EL (cell line): Measurements from ENCODE around the gene ABHD6.
"Not testable (repeated sequence)": the region's sequence is repeated elsewhere in the genome, so short reads cannot be mapped to it uniquely, and the experiment has no call there.

Experiments
- DNase-seq: peaks from one replicate; pipeline ENCODE4 v3.0.0-alpha.2; 2016

ABHD6 gene, protein sequence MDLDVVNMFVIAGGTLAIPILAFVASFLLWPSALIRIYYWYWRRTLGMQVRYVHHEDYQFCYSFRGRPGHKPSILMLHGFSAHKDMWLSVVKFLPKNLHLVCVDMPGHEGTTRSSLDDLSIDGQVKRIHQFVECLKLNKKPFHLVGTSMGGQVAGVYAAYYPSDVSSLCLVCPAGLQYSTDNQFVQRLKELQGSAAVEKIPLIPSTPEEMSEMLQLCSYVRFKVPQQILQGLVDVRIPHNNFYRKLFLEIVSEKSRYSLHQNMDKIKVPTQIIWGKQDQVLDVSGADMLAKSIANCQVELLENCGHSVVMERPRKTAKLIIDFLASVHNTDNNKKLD

DNA sequence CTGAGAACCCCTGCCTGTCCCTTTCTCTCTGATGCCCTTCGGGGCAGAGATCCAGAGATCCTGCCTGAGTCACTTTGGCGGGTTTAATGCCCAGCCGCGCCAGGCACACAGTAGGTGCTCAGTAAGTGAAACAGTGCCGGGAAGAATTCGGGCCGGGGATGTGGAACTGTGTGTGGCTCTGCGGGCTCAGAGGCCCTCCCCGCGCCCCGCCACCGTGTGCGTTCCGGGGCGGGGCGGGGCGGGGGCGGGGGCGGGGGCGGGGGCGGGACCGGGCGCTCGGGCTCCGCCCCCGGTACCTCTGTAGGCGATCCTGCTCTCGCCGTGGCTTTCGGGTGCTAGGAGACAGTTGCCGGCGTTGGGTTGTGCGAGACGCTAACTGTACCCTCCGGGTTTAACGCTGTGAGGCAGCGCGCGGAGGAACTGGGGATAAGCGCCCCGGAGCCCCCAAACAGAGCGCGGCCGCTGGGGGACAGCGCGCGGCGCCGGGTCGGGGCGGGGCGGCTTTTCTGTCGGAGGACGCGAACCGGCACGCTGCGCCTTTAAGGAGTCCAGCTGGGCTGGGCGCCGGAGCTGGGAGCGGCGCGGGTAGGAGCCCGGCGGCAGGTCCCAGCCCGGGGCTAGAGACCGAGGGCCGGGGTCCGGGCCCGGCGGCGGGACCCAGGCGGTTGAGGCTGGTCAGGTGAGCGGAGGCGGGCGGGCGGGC is at the start of gene ABHD6:
ABHD6 (plus strand) TSS at position 555 of the 703 bp plus-strand sequence. CDS start 18,795 bp downstream, outside the sequence.
- peak; percentile 82 for DNase-seq

DNA sequence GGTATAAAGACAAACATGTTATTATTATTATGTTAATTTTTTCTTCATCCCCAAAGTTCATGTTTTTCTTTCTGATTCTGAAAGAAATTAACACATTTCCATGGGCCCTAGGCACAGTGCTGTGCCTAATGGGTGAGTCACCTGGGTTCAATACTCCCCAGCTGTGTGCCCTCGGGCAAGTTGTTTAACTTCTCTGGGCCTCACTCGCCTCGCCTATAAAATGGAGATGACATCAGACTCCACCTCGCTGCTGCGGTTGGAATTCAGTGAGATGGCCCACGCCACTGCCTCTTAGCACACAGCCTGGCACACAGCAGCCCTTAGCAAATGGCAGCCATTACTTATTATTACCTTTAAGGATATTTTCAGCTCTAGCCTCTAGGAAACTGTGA is 49.4 kb upstream of the ABHD6 start:
- DNase-seq = peak; percentile 84

DNA sequence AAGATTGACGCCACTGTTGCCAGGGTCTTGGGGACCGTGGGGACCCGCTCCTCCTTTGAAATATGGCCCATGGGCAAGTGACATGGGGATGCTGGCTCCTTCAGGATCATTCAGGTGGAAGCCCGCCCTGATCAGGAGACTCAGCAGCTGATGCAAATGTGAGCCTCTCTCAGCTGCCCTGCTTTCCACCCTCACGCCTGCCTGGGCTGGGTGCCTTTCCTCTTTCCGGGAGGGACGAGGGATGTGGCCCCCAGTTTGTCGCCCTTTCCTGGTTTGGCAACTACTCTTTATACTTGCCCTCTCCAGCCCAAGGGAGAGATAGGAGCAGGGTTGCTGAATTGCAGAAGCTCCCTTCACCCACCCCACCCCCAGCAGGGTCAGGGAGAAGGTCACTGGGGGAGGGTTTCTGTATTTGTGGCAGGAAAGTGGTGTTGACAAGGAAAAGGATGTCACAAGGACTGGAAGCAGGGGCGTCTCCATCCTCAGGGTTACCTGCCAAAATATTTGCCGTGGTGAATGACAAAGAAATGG is 48.6 kb upstream of the ABHD6 start:
- no peak for DNase-seq

DNA sequence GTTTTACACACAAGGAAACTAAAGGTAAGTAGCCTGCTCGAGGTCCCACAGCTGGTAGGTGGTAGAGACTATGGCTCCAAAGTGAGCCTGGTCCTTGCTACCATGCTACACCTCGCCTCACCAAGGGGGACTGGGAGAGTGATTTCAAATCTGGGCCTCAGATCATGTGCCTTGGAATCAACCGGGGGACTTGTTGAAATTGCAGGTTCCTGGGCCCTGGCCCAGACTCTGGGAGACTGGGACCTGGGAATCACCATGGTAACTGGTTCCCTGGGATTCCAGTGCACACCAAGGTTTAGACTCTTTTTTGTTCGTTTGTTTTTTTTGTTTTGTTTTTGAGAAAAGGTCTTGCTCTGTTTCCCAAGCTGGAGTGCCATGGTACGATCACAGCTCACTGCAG is 47.9 kb upstream of the ABHD6 start:
- no peak for DNase-seq

DNA sequence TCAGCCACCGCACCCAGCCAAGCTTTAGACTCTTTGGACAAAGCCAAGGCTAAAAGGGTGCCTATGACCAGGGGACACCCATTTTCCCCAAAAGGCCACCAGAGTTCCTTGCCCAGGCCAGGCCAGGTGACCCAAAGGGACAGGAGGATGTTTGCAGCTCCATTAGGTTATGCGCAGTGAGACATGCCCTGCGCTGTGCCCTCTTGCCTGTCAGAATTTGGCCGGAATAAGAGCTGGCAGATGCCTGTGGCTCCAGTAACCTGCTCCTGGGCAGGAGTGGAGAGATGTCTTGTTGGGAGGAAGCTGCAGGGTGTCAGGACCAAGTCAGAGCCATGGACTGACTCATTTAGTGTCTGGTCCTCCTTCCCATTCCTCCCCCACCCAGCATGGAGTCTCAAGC is 47.3 kb upstream of the ABHD6 start:
- DNase-seq = no peak

DNA sequence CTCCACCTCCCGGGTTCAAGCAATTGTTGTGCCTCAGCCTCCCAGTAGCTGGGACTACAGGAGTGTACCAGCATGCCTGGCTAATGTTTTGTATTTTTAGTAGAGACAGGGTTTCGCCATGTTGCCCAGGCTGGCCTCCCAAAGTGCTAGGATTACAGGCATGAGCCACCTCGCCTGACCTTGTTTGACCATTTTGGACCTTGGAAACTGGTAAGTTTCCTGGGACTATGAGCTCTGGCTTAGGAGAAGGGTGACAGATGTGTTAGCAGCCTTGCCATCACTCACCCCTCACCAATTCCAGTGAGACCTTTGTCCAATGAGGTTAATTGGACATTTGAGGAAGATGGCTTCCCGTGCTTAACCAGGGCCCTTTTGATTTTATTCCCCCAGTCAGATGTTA is 46.7 kb upstream of the ABHD6 start:
- no peak for DNase-seq

DNA sequence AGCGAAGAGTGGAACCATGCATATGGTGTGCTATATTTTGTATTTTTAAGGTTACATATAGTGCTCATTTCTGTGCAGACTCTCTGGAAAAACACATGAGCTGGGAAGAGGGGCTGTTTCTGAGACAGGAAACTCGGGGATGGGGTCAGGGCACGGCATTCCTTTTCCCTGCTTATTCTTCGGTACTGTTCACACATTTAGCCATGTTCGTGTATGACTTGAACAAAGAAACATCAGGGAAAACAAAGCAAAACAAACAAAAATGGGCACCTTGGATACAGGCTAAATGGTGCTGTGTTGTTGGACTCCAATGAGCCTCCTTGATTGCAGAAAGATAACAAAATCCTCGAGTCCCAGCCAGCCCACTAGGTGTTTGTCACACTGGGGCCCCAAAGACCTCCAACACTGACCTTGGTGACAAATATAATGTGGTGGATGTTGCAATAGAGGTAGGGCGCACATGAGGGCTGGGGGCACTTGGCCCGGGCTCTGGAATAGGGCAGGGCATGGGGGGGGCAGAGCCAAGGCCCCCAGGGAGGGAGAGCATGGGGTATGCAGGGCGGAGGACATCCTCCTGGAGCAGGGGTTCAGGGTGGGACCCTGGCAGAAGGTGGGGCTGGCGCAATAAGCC is 46.1 kb upstream of the ABHD6 start:
- DNase-seq = no peak

DNA sequence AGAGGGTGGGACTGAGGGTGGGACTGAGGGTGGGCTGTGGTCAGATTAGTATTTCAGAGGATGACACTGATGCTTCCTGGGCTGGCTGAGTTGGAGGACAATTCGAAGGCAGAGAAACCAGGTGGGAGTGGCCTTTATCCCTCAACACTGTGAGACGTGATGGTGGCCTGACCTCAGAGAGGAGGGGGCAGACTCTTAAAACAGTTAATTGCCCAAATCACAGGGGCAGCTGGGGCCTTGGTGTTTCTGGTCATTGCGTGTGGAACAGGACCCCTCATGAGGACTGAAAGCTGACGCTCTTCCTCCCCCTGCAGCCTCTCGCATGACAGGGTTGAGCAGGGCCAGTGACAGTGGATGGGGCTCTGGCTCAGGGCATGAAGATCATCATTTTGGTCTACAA is 45.5 kb upstream of the ABHD6 start:
- no peak for DNase-seq

DNA sequence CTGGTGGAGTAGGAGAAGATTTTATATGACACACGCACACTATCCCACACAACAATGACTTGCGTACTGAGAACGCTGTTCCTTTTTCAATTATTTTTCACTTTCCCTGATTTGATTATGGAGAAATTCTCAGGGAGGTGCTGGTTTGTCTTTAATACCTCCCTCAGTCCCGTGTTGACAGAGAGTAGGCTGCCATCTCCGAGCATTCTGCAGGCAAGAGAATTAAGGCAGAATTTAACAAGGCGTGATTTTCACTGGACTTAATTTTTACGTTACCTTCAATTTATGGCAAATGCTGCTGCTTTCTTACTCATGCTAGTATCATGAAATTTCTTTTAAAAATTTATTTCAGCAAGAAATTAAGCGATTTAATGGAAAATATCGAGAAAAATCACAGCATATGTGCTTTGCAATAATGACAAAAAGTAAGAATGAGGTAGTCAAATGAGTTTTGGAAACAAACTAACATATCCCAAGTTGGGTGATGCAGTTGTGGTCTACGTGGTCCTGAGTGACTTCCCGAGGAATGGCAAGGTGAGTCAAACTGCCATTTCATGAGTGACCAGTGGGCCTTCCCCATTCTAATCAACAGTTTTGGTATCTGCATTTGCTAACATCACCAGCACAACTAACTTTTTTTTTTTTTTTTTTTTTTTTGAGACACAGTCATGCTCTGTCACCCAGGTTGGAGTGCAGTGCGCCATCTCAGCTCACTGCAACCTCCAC is 43.7 kb upstream of the ABHD6 start:
- no peak for DNase-seq

DNA sequence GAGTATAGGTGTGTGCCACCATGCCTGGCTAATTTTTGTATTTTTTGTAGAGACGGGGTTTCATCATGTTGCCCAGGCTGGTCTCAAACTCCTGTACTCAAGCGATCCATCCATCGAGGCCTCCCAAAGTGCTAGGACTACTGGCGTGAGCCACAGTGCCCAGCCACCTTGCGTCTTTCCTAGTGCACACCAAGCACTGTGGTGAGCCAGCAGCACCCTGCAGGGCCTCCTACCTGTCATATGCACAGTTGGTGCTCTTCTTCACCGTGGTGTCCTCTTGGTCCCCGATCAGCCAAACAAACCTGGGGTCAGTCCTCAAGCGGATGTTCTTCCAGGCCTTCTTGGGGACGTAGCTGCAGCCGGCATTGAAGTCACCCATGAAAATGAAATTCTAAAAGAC is 40.0 kb upstream of the ABHD6 start:
- DNase-seq = no peak

DNA sequence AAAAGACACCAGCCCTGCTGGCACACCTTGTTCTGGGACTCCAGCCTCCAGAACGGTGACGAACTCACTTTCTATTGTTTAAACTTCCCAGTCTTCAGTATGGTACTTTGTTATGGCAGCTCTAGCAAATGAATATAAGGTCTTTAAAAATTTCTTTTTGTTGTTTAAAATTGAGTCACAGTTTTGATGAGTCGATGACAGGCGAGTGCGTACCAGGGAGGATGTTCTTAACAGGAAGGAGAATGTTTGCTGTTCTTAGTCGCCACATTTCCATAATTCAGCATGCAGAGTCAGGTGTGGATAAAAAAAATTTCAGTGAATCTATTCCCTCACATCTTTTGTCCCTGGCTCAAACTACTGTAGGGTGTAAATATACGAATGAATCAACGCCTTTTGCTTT is 39.2 kb upstream of the ABHD6 start:
- DNase-seq = no peak

DNA sequence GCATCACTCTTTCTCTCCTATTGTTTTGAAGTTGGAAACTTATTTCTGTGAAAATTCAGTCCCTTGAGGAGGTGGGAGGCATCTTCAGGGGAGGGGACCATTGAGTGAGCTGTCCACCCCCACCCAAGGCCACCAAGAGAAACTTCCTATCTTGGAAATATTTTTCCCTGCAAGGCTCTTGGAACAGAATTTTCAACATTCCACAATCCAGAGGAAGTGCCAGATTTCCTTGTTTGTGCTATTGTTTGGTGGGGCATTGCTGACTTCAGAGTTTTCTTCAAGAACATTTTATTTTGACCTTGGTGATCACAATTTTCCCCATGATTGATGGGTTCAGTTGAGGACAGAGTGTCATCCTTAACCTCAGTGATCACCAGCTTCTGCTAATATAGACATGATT is 38.8 kb upstream of the ABHD6 start:
- DNase-seq = no peak

DNA sequence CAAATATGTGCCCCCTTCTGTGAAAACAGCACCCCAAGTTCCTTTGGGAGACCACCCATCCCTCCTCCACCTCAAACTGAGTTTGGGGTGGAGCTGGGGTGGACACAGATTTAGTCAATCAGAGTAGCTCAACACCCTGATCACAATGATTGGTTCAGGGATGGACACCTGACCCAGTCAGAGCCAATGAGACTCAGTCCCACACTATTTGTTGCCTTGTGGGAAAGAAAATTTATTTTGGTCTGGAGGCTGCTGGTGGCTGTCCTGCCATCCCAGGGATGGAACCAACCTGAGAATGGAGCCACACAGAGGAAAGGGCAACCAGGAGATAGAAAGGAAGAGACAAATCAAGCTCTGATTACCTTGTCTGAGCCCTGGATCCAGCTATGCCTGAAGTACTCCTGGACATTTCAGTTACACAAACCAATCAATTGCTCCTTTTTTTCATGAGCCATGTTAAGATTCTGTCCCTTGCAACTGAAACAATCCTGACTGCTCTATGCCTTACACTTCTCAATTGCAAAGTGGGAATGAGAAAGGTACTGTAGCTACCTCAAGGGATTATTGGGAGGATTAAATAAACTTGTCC is 37.4 kb upstream of the ABHD6 start:
- no peak for DNase-seq

DNA sequence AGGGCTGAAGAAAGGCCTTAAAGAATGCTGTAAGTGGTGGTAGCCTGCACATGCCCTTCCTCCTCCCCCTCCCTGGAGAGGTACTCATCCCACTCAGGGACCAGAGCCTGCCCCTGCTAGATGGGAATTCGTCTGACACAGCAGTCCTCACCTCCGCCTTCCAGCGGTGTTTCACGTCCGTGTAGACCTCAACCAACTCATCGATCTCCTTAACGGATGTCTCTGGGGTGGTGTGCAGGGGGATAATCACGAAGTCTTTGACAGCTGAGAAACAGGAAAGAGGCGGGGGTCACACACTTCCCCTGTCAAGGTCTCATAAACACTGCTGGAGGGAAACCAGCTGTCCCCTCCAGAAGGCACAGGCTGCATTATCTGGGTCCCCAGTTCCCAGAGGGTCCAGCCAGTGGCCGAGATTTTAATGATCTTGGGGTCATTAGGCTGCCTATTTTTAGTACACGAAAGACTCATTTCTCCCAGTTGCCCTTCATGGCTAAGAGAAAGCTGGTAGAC is 36.7 kb upstream of the ABHD6 start:
- DNase-seq = no peak

DNA sequence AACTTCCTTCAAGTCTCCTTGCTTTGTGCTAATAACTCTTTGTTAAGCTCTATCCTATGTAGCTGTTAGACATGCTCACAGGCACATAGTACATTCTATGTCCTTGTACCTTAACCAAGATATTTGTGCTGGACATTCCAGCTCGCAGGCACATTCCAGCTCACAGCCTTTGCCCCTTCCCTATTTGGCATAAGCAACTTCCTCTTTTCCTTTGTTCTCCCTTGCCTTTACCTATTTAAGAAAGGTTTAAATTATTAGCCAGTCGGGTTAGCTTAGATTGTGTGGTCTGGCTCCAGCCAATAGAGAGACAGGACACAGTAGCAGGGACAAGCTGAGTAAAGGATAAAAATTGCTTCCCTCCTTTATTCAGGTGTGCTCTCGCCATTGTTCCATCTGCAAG is 36.1 kb upstream of the ABHD6 start:
- DNase-seq = not testable (repeated sequence)

DNA sequence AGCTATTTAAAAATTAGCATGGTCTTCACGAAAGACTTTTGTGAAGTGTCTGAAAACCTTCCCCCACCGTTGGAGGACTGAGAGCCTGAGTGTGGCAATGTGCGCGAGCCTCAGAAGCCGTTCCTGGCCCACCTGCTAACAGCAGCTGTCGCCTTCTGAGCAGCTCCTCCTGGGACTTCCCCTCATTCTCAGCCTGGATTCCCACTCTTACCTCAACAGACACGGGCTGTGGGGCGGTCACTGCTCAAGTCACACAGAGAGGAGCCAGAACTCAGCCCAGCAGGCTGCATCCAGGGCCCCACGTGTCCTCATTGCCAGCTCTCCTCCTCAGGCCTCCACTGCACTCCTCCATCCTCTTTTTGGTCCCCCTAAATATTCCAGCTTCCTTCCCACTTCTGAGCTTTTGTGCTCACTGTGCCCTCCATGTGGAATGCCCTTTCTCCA is 34.7 kb upstream of the ABHD6 start:
- no peak for DNase-seq

DNA sequence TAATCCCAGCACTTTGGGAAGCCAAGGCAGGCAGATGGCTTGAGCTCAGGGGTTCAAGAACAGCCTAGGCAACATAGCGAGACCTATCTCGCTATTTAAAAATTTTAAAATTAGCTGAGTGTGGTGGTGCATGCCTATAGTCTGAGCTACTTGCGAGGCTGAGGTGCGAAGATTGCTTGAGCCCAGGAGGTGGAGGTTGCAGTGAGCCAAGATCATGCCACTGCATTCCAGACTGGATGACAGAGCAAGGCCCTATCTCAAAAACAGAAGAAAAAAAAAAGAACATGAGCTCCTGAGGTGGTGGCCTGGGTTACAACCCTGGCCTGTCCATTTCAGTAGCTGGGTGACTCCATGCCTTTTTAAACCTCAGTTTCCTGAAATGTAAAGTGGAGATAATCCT is 34.1 kb upstream of the ABHD6 start:
- peak; percentile 22 for DNase-seq

DNA sequence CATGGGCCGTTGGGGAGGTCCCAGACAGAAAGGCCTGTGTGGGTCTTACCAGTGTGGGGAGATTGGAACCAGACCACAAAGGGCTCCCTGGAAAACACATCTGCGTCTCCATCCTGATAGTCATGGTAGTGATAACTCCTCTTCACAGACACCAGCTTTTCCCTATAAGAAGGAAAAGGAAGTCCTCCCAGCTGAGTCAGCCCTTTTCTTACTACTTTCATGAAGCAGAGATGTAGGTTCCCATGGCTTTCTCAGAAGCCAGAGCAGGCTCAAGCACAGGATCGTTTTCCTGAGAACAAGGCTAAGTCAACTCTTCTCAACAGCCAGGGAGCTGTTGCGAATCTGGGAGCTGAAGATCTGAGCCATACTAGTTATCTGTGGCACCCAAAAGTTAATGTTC is 32.9 kb upstream of the ABHD6 start:
- DNase-seq = no peak

DNA sequence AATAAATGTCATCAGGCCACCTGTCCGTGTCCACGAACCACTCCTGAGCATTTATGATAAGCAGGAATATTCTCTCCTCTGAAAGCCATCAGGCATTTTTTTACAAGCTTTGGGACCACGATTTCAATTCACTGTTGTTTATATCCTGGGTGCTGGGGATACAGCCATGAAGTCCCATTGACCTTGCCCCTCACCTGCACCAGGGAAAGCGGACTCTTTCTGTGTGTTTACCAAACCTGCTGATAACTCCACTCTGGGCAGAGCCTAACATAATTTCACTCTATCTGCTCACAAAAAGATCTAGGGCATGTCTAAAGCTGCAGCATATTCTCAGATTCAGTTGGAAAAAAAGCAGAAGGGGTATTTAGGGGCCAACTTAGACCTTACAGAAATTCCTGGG is 31.6 kb upstream of the ABHD6 start:
- DNase-seq = no peak

DNA sequence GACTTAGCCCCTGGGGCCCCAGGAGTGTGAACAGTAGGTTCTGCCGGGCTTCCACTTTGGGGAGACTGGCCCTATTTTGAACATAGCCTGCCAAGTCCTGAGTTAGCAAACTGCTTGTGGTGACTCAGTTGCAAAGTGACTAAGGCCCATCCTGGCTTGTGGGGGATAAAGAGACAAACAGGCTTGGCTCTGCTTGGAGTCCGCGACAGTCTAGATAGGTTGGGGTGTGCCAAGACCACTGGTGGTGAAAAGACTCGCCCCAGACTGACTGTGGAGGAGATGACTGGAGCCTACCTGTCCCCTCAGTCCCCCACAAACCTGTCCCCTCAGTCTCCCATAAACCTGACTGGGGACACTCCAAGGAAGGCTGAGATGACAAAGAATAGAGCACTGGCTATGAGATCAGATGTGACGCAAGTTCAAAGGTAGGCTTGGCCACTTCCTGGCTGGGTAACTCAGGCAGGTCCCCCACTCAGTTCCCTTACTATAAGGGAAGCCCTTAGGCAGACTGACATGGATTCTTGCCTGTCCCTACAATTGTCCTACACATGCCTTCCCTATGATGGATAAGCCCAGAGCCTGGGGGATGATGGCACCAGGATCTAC is 31.1 kb upstream of the ABHD6 start:
- peak; percentile 82 for DNase-seq

DNA sequence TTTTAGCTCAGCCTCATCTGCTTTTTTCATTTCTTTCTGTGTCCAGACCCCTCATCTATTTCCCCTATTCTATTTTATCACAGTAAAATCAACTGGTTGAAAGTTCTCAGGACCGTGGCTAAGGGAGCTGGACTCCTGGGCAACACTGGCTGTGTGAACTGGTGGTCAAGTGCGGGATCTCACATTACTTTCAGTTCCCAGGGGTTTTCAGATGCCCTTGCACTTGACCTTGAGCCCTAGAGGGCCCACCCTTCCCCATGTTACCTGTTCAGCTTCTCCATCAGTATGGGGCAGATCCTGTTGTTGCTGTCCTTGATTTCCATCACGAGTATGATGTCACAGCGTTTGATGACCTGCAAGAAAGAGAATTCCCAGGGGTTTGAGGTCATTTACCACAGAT is 29.6 kb upstream of the ABHD6 start:
- DNase-seq = no peak

DNA sequence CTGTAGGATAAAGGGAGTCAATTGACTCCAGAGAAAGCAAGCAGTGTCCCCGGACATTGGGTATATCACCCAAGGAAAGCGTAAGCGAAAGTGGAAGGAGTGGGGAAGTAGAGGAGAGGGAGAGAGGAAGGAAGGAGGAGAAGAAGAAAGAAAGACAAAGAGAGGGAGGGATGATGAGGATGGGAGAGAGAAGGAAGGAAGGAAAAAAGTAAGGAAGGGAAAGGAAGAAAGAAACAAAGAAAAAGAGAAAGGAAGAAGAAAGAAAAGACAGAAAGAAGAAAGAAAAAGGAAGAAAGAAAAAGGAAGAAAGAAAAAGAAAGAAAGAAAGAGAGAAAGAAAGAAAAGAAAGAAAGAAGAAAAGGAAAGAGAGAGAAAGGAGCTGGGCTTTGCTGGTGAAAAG is 27.7 kb upstream of the ABHD6 start:
- no peak for DNase-seq
